GM12878 (cell line): ENCODE measurements around the gene PIGL. TPM values are rescaled to one million over a fixed set of nuclear protein-coding genes. Genes with fewer than 3 reads are reported as not detected.

Experiments used
- ATAC-seq: fragments of 200-7000 bp; cut with Tn5 transposase; 3 replicates; pipeline ENCODE4 v1.9.1; 2020; ENCODE audit warnings: mild to moderate bottlenecking, moderate library complexity
- BruUV-seq: library from RNA; stranded (reverse); fragments of 400-500 nt; replicated peaks from 2 replicates; lab custom pipeline; 2021; lab: Mats Ljungman, UMichigan
- CTCF ChIA-PET: fragments of 300-600 bp; sonication (Branson Sonifier 250); formaldehyde crosslinking; extraction: SDS; loops from one replicate; lab custom pipeline; 2021; ENCODE audit warnings: inconsistent platforms; lab: Yijun Ruan, JAX
- POLR2A ChIA-PET: fragments of 350-600 bp; formaldehyde crosslinking; extraction: SDS; loops from one replicate; lab custom pipeline; 2021; ENCODE audit warnings: inconsistent platforms; lab: Charles Lee
- RAD21 ChIA-PET: fragments of 300-600 bp; sonication (Branson Sonifier 250); formaldehyde crosslinking; loops from one replicate; lab custom pipeline; 2023; ENCODE audit warnings: antibody characterized with exemption; ENCODE audit not compliant: unreplicated experiment; lab: Charles Lee
- SMC1A ChIA-PET: fragments of 300-600 bp; sonication (Branson Sonifier 250); formaldehyde crosslinking; loops from one replicate; lab custom pipeline; 2023; ENCODE audit not compliant: unreplicated experiment, uncharacterized antibody; lab: Charles Lee
- DNase-seq: peaks from one replicate; pipeline ENCODE4 v3.0.0-alpha.2; 2011; ENCODE audit warnings: low read depth, low spot score
- FAIRE-seq: peaks from 3 replicates; lab custom pipeline; 2011; peaks lifted over from hg19 to GRCh38; lab: Jason Lieb, UNC
- H2AFZ ChIP-seq: 2 replicates; pipeline ENCODE4 v1.6.0; 2011; ENCODE audit warnings: low read depth, low read length, control low read depth; ENCODE audit not compliant: control insufficient read depth
- H3K27ac ChIP-seq: 2 replicates; pipeline ENCODE4 v1.5.1; 2011; ENCODE audit warnings: control low read depth; ENCODE audit not compliant: control insufficient read depth, insufficient read depth
- H3K27me3 ChIP-seq, 2 experiments: replicated peaks in 1 of 2; 2 replicates each; pipeline versions ENCODE4 v1.6.0 to v1.6.1; 2011; ENCODE audit warnings: low read length in 1 of 2; ENCODE audit not compliant: control insufficient read depth in 2 of 2, insufficient read depth in 2 of 2
- H3K36me3 ChIP-seq, 2 experiments: 2 replicates each; pipeline ENCODE4 v1.5.1; 2011; ENCODE audit warnings: low read length in 1 of 2; ENCODE audit not compliant: control insufficient read depth in 2 of 2, insufficient read depth in 2 of 2
- H3K4me1 ChIP-seq: 2 replicates; pipeline ENCODE4 v1.6.1; 2011; ENCODE audit warnings: mild to moderate bottlenecking, low read length, moderate library complexity, mixed read lengths; ENCODE audit not compliant: control insufficient read depth, insufficient read depth
- H3K4me2 ChIP-seq: 2 replicates; pipeline ENCODE4 v1.6.0; 2011; ENCODE audit warnings: control low read depth; ENCODE audit not compliant: control insufficient read depth, insufficient read depth
- H3K4me3 ChIP-seq: fragments of 200-600 bp; sonication (generic); 2 replicates; pipeline ENCODE4 v1.5.1; 2016
- H3K79me2 ChIP-seq: 2 replicates; pipeline ENCODE4 v1.6.0; 2011; ENCODE audit warnings: low read length; ENCODE audit not compliant: control insufficient read depth, insufficient read depth
- H3K9ac ChIP-seq: 2 replicates; pipeline ENCODE4 v1.8.0; 2011; ENCODE audit warnings: low read length, control low read depth, mixed read lengths; ENCODE audit not compliant: control insufficient read depth, insufficient read depth
- H3K9me3 ChIP-seq: replicated peaks from 3 replicates; pipeline ENCODE4 v1.5.1; 2011; ENCODE audit warnings: mild to moderate bottlenecking, low read length; ENCODE audit not compliant: control insufficient read depth, insufficient read depth
- H4K20me1 ChIP-seq: 2 replicates; pipeline ENCODE4 v1.6.0; 2011; ENCODE audit not compliant: control insufficient read depth, insufficient read depth
- PBX3 ChIP-seq: IDR thresholded peaks from 2 replicates; pipeline ENCODE4 v1.6.1; 2011; ENCODE audit warnings: mild to moderate bottlenecking, low read depth, low read length, moderate library complexity; ENCODE audit not compliant: insufficient replicate concordance
- TCF12 ChIP-seq: IDR thresholded peaks from 2 replicates; pipeline ENCODE4 v1.6.1; 2011; ENCODE audit warnings: low read depth, mild to moderate bottlenecking, low read length
- YY1 ChIP-seq: IDR thresholded peaks from 2 replicates; pipeline ENCODE4 v1.6.1; 2011; ENCODE audit warnings: low read depth, mild to moderate bottlenecking, low read length
- ZNF24 ChIP-seq: fragments of 450-650 bp; IDR thresholded peaks from 2 replicates; pipeline ENCODE4 v1.6.1; 2017; ENCODE audit warnings: antibody characterized with exemption, mild to moderate bottlenecking
- WGBS: methylation state at CpG from one replicate; pipeline ENCODE4 v1.1.6; 2016; ENCODE audit warnings: low lambda C conversion rate; ENCODE audit not compliant: insufficient replicate concordance, insufficient coverage; ENCODE audit errors: missing lambda C conversion rate; 5-methylcytosine and 5-hydroxymethylcytosine counted together
- in situ Hi-C: fragments of 300-500 bp; cut with MboI; formaldehyde crosslinking; loops from 9 replicates; pipeline ENCODE4 v1.14.3; 2018; ENCODE audit warnings: mixed read lengths
- intact Hi-C: fragments of 100-400 bp; cut with micrococcal nuclease; formaldehyde crosslinking; loops from one replicate; pipeline ENCODE4 v1.14.2; 2022; ENCODE audit not compliant: unreplicated experiment
- polyA plus RNA-seq, 11 experiments: library from polyadenylated mRNA; depleted of rRNA in 4 of 11; unstranded in 6 of 11; stranded (reverse) in 5 of 11; fragments of >200 nt; fragmentation: Nextera tagmentation in 4 of 11; fragmentation: Illumina TruSeq in 1 of 11; extraction: Ambion mirVana in 4 of 11; extraction: Trizol in 1 of 11; gene quantifications; 1 replicate in 1 of 11; 2 replicates in 10 of 11; pipeline versions ENCODE4 v1.2.1 to v1.2.3, GENCODE V29; 2011 to 2016; ENCODE audit warnings: inconsistent platforms in 2 of 11, missing spikeins in 2 of 11, low read depth in 1 of 11
- total RNA-seq, 4 experiments: library from RNA; depleted of rRNA in 3 of 4; stranded (reverse); fragments of >200 nt in 3 of 4; fragmentation: Illumina TruSeq in 1 of 4; extraction: Trizol in 1 of 4; gene quantifications; 2 replicates each; pipeline versions ENCODE4 v1.2.1 to v1.2.3, GENCODE V29; 2013 to 2021

The PIGL gene
- total and polyA plus RNA-seq, 10 of the 15 experiments (the other 5 are each of a cell fraction or from before 2014, with no cell fraction given): 25.9 to 52.5 (median 30.2) TPM

DNA sequence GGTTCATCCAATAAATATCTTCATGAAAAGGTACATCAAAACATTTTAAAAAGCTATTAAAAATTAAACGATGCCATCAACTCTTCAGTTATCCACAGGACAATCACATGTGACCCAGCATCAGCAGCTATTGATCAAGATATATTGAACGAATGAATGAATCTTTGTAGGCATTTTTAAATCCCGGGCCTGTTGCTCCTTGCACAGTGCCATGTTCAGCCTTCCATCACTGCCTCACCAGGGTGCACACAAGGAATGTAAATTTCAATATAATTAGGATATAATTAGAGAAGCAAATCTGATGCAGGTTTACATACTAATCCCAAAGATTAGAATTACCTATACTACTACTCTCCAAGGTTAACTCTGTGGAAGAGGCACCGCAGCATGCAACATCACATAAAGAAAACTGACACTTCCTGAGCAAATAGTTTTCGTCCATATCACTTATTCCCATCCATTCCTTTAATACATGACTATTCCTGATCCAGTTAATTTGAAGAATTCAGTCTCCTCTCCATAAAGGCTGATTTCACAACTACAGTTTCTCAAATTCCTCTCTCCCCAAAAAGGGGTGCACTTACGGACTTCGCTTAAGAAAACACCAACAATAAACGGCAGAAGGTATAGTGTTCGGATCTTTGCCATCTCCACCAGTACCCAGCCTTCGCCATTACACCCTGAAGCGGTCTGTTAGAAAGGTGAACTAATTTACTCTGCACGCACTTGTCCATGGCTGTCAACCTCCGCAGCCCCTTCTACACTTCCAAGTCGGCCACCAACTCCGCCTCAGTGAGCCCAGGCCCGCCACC, 2.6 kb upstream of the PIGL start:
- 1% methylated on average over 16 of the region's 16 CpGs for WGBS
- ChIA-PET POLR2A (interaction anchor here (0.7 to 1.7 kb wide), 3 partner anchors 10 to 73 kb away, joined by 3 to 6 read pairs (median 4); no protein-coding TSS in a partner anchor), CTCF (interaction anchor here (0.6 to 1.4 kb wide), 4 partner anchors 9 to 73 kb away, joined by 3 to 5 read pairs (median 4); no protein-coding TSS in a partner anchor), SMC1A (interaction anchor here (0.9 to 1.9 kb wide), 6 partner anchors 12 to 137 kb away, joined by 3 to 8 read pairs (median 5); no protein-coding TSS in a partner anchor), RAD21 (interaction anchor here (0.6 to 1.5 kb wide), 4 partner anchors 29 to 139 kb away, joined by 3 to 5 read pairs (median 4); partner anchors contain the start of gene CENPV)
- DNase-seq: no peak
- TF ChIP-seq PBX3: no peak
- TF ChIP-seq TCF12: 0 out of 2 replicates have a peak, but pooled peaks have one; percentile 8
- TF ChIP-seq YY1: peak; percentile 57; the same call in 1 of the 2 replicates
- peak; percentile 71 for TF ChIP-seq ZNF24
- Histone ChIP-seq H3K79me2 (peaks cover 86% of the 10 kb centered on the region), H3K9me3 (no peaks in the 10 kb centered on the region), H3K36me3 (no peaks in the 10 kb centered on the region; a peak in 1 of 4 replicates), H3K9ac (peak overlapping the region; percentile 96), H3K27me3 (no peaks in the 10 kb centered on the region), H2AFZ (peak overlapping the region; percentile 24), H4K20me1 (no peaks in the 10 kb centered on the region; the same call in 1 of the 2 replicates), H3K4me3 (peak overlapping the region; percentile 91), H3K4me2 (peak overlapping the region; percentile 71), H3K27ac (peak overlapping the region; percentile 96), H3K4me1 (peaks cover 4% of the 10 kb centered on the region)
- intact Hi-C loops: loop anchor here (10.0 kb wide), 1 partner anchor 200 kb away; the partner anchor contains the start of gene TRPV2
- BruUV-seq: no TSS peak
- no peak for ATAC-seq
- in situ Hi-C loops: no loop called here
- FAIRE-seq: no peak
